CD4-positive, alpha-beta T cell treated with Interleukin-2 at 100 ng/mL for 4 hours (primary cell): ENCODE data around the gene FAM171A2.

Source experiments
- DNase-seq: peaks from one replicate; pipeline ENCODE4 v3.0.0-alpha.2; 2020; ENCODE audit warnings: low spot score

FAM171A2 gene

GRCh38 chr17:44323359-44324091, 40.1 kb downstream of the FAM171A2 start:
- DNase-seq = no peak

- DNase-seq = no peak
Observed at GRCh38 chr17:44322236-44322895, 41.3 kb downstream of the FAM171A2 start.

- DNase-seq = no peak
Observed at GRCh38 chr17:44321246-44322120, 42.2 kb downstream of the FAM171A2 start.

- no peak for DNase-seq
Observed at GRCh38 chr17:44320066-44320465, 43.6 kb downstream of the FAM171A2 start.

- DNase-seq = no peak
Observed at GRCh38 chr17:44318077-44318892, 45.4 kb downstream of the FAM171A2 start.

GRCh38 chr17:44317545-44317944, 46.1 kb downstream of the FAM171A2 start:
- DNase-seq = no peak

GRCh38 chr17:44315760-44316731, 47.6 kb downstream of the FAM171A2 start:
- DNase-seq = no peak

- peak; percentile 11 for DNase-seq
Observed at GRCh38 chr17:44314869-44315661, 48.6 kb downstream of the FAM171A2 start.

- DNase-seq = no peak
Observed at GRCh38 chr17:44314524-44314868, 49.2 kb downstream of the FAM171A2 start.

- no peak for DNase-seq
Observed at GRCh38 chr17:44314031-44314430, 49.6 kb downstream of the FAM171A2 start.

GRCh38 chr17:44312396-44313104, 51.1 kb downstream of the FAM171A2 start:
- no peak for DNase-seq

GRCh38 chr17:44311562-44312181, 52.0 kb downstream of the FAM171A2 start:
- no peak for DNase-seq

- DNase-seq = no peak
Observed at GRCh38 chr17:44310609-44311376, 52.9 kb downstream of the FAM171A2 start.

GRCh38 chr17:44310188-44310587, 53.5 kb downstream of the FAM171A2 start:
- DNase-seq = no peak

GRCh38 chr17:44309472-44309871, 54.2 kb downstream of the FAM171A2 start:
- no peak for DNase-seq

GRCh38 chr17:44308865-44309264, 54.8 kb downstream of the FAM171A2 start:
- DNase-seq = no peak

GRCh38 chr17:44308320-44308818, 55.3 kb downstream of the FAM171A2 start, which contains the start of gene RUNDC3A:
RUNDC3A (plus strand) TSS chr17:44308601; CDS start chr17:44308833, 232 bp downstream.
- peak; percentile 84 for DNase-seq
